ENCODE data around the gene OR7D4.
A peak's percentile ranks its signal among the peaks of the same experiment; 100 is the strongest.
"Not testable (repeated sequence)": the region's sequence is repeated elsewhere in the genome, so short reads cannot be mapped to it uniquely, and the experiment has no call there.

OR7D4 gene

DNA sequence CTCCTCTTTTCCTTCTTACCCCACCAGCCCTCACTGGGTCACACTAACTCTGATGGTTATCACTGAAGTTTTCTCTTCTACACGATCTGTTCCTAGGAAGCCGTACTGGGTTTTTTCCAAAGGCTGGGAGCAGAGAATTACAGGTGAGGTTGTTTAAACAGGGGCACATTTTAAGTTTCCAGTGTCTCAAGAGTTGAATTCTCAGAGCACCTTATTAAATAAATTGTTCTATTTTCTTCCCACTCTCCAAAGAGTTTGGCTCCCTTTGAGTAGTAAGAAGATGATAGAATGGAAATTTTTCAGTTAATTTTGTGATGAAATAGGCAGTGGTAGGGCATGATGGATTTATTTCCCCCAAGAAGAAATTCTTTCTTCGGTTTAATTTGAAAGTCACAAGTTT, at the start of gene OR7D4:
Gene OR7D4, minus strand, starts transcription at position 101 of the 400 bp plus-strand sequence. CDS start 4,752 bp downstream, outside the sequence.
- no peak within 1 kb of the TSS for H3K27ac ChIP-seq (ENCODE audit: low read length)
- H3K27me3 ChIP-seq (ENCODE audit: low read depth, low read length) = no peaks in the 10 kb centered on the region
- no peak within 1 kb of the TSS for H3K4me3 ChIP-seq (ENCODE audit: low read depth in 1 of 2, low read length in 2 of 2)
- no peaks in the 10 kb centered on the region for H3K4me1 ChIP-seq (ENCODE audit: control insufficient read depth in 1 of 2, insufficient read depth in 2 of 2, low read length in 2 of 2)
- H3K36me3 ChIP-seq (ENCODE audit: control insufficient read depth in 1 of 2, insufficient read depth in 2 of 2, low read length in 2 of 2) = no peaks in the 10 kb centered on the region
- H3K9me3 ChIP-seq (ENCODE audit: control insufficient read depth in 1 of 2, low read length in 2 of 2) = peaks cover 0 to 12% of the 10 kb centered on the region in 2 donors

DNA sequence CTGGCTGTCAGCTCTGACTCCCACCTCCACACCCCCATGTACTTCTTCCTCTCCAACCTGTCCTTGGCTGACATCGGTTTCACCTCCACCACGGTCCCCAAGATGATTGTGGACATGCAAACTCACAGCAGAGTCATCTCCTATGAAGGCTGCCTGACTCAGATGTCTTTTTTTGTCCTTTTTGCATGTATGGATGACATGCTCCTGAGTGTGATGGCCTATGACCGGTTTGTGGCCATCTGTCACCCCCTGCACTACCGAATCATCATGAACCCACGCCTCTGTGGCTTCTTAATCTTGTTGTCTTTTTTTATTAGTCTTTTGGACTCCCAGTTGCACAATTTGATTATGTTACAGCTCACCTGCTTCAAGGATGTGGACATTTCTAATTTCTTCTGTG, 31.8 kb upstream of the OR7D4 start:
- Histone ChIP-seq H3K4me3 (ENCODE audit: low read depth in 1 of 2, low read length in 2 of 2) (no peak overlapping the region), H3K27me3 (ENCODE audit: low read depth, low read length) (no peaks in the 10 kb centered on the region), H3K27ac (ENCODE audit: low read length) (no peak overlapping the region), H3K4me1 (ENCODE audit: control insufficient read depth in 1 of 2, insufficient read depth in 2 of 2, low read length in 2 of 2) (no peaks in the 10 kb centered on the region), H3K36me3 (ENCODE audit: control insufficient read depth in 1 of 2, insufficient read depth in 2 of 2, low read length in 2 of 2) (no peaks in the 10 kb centered on the region), H3K9me3 (ENCODE audit: control insufficient read depth in 1 of 2, low read length in 2 of 2) (peaks cover 0 to 16% of the 10 kb centered on the region in 2 donors)

DNA sequence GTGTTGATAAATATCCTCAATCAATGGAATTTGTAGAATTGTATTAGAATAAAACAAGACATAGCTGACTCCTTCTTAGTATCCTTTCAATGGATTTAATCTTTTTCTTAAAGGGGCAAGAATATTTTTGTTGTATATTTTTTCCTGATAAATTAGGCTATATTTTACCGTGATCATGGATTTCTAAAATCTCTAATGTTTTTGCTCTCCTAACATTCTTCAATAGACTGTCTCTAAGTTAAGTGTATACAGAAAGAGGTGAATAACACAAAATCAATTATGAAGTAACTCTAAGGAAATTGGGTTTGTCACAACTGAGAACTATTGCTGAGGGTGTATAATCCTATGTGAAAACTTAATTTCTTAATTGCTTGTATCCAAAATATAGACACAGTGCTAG, 31.2 kb upstream of the OR7D4 start, which contains the start of gene OR7E24:
Gene OR7E24, plus strand, starts transcription at position 301 of the 400 bp plus-strand sequence. CDS start 114 bp downstream, outside the sequence.
- Histone ChIP-seq H3K27ac (ENCODE audit: low read length) (no peak within 1 kb of the TSS), H3K4me1 (ENCODE audit: control insufficient read depth in 1 of 2, insufficient read depth in 2 of 2, low read length in 2 of 2) (no peaks in the 10 kb centered on the region), H3K27me3 (ENCODE audit: low read depth, low read length) (no peaks in the 10 kb centered on the region), H3K9me3 (ENCODE audit: control insufficient read depth in 1 of 2, low read length in 2 of 2) (peaks cover 0 to 14% of the 10 kb centered on the region in 2 donors), H3K36me3 (ENCODE audit: control insufficient read depth in 1 of 2, insufficient read depth in 2 of 2, low read length in 2 of 2) (no peaks in the 10 kb centered on the region), H3K4me3 (ENCODE audit: low read depth in 1 of 2, low read length in 2 of 2) (no peak within 1 kb of the TSS)

DNA sequence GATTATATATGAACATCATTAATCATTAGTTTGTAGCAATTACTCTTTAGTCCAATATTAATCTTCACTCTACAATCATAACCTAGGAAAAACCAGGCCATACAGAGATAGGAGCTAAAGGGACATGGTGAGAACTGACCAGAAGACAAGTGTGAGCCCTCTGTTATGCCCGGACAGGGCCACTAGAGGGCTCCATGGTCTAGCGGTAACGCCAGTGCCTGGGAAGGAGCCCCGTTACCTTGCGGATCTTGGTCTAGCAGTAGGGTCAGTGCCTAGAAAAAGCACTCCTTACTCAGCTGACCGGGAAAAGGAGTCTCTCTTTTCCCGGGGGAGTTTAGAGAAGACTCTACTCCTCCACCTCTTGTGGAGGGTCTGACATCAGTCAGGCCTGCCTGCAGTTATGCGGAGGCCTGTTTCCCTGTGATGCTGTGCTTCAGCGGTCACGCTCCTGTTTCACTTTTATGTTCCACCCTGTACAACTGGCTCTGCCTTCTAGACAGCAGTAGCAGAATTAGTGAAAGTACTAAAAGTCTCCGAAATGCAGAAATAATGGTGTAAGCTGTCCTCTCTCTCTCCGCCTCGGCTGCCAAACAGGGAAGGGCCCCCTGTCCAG, 13.8 kb downstream of the OR7D4 start:
- no peaks in the 10 kb centered on the region for H3K9me3 ChIP-seq (ENCODE audit: control insufficient read depth in 1 of 2, low read length in 2 of 2)
- no peaks in the 10 kb centered on the region for H3K4me1 ChIP-seq (ENCODE audit: control insufficient read depth in 1 of 2, insufficient read depth in 2 of 2, low read length in 2 of 2)
- no peaks in the 10 kb centered on the region for H3K27me3 ChIP-seq (ENCODE audit: low read depth, low read length)
- H3K36me3 ChIP-seq (ENCODE audit: control insufficient read depth in 1 of 2, insufficient read depth in 2 of 2, low read length in 2 of 2) = no peaks in the 10 kb centered on the region
- no peak overlapping the region for H3K27ac ChIP-seq (ENCODE audit: low read length)
- H3K4me3 ChIP-seq (ENCODE audit: low read depth in 1 of 2, low read length in 2 of 2) = peak overlapping the region; percentile 44 to 48

DNA sequence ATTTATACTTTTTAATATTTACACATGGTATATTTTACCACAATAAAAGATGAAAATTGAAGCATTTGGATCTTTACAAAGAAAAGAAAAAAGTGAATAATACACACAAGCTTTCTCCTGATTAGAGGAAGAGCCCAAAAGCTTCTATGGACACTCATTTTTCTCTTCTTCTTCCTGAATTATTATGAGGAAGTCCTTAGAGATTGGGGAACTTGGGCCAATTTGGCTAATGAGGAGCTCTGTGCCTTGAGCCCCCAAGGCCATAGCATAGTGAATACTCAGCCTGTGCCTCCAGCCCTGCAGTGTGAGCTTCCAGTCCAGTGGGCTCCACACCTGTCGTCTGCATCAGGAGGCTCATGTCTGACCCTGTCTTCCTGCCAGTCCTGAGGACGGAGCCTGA, 21.3 kb downstream of the OR7D4 start:
- not testable (repeated sequence) for H3K27me3 ChIP-seq (ENCODE audit: low read depth, low read length); H3K4me1 ChIP-seq (ENCODE audit: control insufficient read depth in 1 of 2, insufficient read depth in 2 of 2, low read length in 2 of 2); H3K27ac ChIP-seq (ENCODE audit: low read length); H3K9me3 ChIP-seq (ENCODE audit: control insufficient read depth in 1 of 2, low read length in 2 of 2); H3K4me3 ChIP-seq (ENCODE audit: low read depth in 1 of 2, low read length in 2 of 2); H3K36me3 ChIP-seq (ENCODE audit: control insufficient read depth in 1 of 2, insufficient read depth in 2 of 2, low read length in 2 of 2)

DNA sequence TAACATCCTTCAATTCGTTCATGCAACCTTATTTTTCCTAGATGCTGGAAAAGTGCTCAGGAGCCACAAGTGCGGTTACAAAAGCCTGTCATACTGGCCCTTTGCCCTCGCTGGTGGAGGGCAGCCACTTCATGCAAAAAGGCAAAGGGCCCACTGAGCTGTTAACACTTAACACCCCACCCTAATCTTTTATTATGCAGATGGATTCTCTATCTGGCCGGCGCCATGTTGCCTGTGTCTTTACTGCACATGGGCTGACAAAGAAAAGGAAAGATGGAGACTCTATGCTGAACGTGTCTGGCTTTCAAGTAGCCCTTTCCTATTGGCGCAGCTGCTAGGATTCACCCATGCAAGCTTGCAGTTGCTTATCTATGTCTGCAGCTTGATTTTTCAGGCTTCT, 29.9 kb downstream of the OR7D4 start:
- peaks cover 0 to 3% of the 10 kb centered on the region in 2 donors for H3K9me3 ChIP-seq (ENCODE audit: control insufficient read depth in 1 of 2, low read length in 2 of 2)
- no peaks in the 10 kb centered on the region for H3K4me1 ChIP-seq (ENCODE audit: control insufficient read depth in 1 of 2, insufficient read depth in 2 of 2, low read length in 2 of 2)
- no peak overlapping the region for H3K4me3 ChIP-seq (ENCODE audit: low read depth in 1 of 2, low read length in 2 of 2)
- no peaks in the 10 kb centered on the region for H3K36me3 ChIP-seq (ENCODE audit: control insufficient read depth in 1 of 2, insufficient read depth in 2 of 2, low read length in 2 of 2)
- no peaks in the 10 kb centered on the region for H3K27me3 ChIP-seq (ENCODE audit: low read depth, low read length)
- H3K27ac ChIP-seq (ENCODE audit: low read length) = no peak overlapping the region

DNA sequence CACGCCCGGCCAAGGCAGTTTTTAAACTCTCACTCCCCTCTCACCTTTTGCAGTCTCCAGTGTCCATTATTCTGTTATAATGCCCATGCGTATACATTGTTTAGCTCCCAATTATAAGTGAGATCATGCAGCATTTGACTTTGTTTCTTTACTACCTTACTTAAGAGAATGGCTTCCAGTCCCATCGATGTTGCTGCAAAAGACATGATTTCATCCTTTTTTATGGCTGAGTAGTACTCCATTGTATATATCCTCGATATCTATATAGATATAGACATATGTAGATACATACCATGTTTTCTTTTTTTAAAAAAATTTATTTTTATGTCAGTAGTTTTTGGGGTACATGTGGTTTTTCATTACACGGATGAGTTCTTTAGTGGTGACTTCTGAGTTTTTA, 32.2 kb downstream of the OR7D4 start:
- peaks cover 0 to 3% of the 10 kb centered on the region in 2 donors for H3K9me3 ChIP-seq (ENCODE audit: control insufficient read depth in 1 of 2, low read length in 2 of 2)
- H3K27me3 ChIP-seq (ENCODE audit: low read depth, low read length) = no peaks in the 10 kb centered on the region
- no peaks in the 10 kb centered on the region for H3K4me1 ChIP-seq (ENCODE audit: control insufficient read depth in 1 of 2, insufficient read depth in 2 of 2, low read length in 2 of 2)
- no peak overlapping the region for H3K4me3 ChIP-seq (ENCODE audit: low read depth in 1 of 2, low read length in 2 of 2)
- H3K36me3 ChIP-seq (ENCODE audit: control insufficient read depth in 1 of 2, insufficient read depth in 2 of 2, low read length in 2 of 2) = no peaks in the 10 kb centered on the region
- H3K27ac ChIP-seq (ENCODE audit: low read length) = no peak overlapping the region

DNA sequence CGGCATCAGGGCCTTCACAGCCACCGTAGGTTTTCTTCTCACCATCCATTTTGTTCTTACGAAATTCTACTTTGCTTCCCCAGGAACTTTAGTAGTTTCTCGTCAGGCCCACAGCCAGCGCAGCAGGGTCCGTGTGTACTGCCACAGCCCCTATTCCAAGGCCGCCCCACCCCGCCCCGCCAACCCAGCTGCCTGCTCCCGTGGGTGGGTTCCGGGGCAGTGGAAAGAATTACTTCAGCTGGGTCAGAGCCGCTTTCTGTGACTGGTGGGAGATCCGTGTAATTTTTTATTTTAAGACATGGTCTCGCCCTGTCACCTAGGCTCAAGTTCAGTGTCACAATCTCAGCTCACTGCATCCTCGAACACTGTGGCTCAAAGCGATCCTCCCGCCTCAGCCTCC, 36.4 kb downstream of the OR7D4 start:
- no peaks in the 10 kb centered on the region for H3K4me1 ChIP-seq (ENCODE audit: control insufficient read depth in 1 of 2, insufficient read depth in 2 of 2, low read length in 2 of 2)
- H3K4me3 ChIP-seq (ENCODE audit: low read depth in 1 of 2, low read length in 2 of 2) = no peak overlapping the region
- H3K9me3 ChIP-seq (ENCODE audit: control insufficient read depth in 1 of 2, low read length in 2 of 2) = peaks cover 0 to 3% of the 10 kb centered on the region in 2 donors
- H3K27me3 ChIP-seq (ENCODE audit: low read depth, low read length) = no peaks in the 10 kb centered on the region
- no peak overlapping the region for H3K27ac ChIP-seq (ENCODE audit: low read length)
- H3K36me3 ChIP-seq (ENCODE audit: control insufficient read depth in 1 of 2, insufficient read depth in 2 of 2, low read length in 2 of 2) = no peaks in the 10 kb centered on the region

DNA sequence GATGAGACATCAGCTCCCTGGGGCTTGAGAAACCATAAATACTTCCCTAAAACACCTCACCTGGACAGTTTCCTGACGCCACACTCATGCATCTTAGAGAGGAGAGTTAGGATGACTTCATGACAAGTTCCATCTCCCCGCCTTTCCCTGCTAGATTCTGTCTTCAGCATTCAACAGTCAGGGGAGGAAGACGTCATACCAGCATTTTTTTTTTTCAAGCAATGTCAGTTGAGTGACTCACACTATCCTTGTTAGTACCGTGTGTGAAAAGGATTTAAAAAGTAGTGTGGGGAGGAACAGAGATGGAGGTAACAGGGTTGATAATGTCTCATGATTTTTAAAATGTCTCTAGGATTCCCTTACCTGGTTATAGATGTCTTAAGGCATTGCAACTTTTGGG, 40.5 kb downstream of the OR7D4 start, which contains the start of gene OR7D2:
Gene OR7D2, plus strand, starts transcription at position 79 of the 400 bp plus-strand sequence. CDS start 6,803 bp downstream, outside the sequence.
- Histone ChIP-seq H3K4me3 (ENCODE audit: low read depth in 1 of 2, low read length in 2 of 2) (no peak within 1 kb of the TSS), H3K4me1 (ENCODE audit: control insufficient read depth in 1 of 2, insufficient read depth in 2 of 2, low read length in 2 of 2) (no peaks in the 10 kb centered on the region), H3K27me3 (ENCODE audit: low read depth, low read length) (no peaks in the 10 kb centered on the region), H3K27ac (ENCODE audit: low read length) (no peak within 1 kb of the TSS), H3K9me3 (ENCODE audit: control insufficient read depth in 1 of 2, low read length in 2 of 2) (no peaks in the 10 kb centered on the region), H3K36me3 (ENCODE audit: control insufficient read depth in 1 of 2, insufficient read depth in 2 of 2, low read length in 2 of 2) (no peaks in the 10 kb centered on the region)

DNA sequence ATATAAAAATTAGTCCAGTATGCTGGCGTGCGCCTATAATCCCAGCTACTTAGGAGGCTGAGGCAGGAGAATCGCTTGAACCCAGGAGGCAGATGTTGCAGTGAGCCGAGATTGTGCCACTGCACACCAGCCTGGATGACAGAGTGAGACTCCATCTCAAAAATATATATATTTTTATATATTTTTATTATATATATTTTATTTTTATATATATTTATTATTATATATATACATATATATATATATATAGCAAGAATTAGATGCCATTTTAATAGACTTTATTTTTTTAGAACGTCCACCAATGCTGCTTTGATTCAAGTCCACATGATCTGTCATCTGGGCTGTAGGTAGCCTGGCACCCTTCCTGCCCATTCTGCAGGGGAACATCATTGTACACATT, 44.1 kb downstream of the OR7D4 start:
- H3K4me3 ChIP-seq (ENCODE audit: low read depth in 1 of 2, low read length in 2 of 2) = no peak overlapping the region
- H3K27ac ChIP-seq (ENCODE audit: low read length) = no peak overlapping the region
- no peaks in the 10 kb centered on the region for H3K36me3 ChIP-seq (ENCODE audit: control insufficient read depth in 1 of 2, insufficient read depth in 2 of 2, low read length in 2 of 2)

DNA sequence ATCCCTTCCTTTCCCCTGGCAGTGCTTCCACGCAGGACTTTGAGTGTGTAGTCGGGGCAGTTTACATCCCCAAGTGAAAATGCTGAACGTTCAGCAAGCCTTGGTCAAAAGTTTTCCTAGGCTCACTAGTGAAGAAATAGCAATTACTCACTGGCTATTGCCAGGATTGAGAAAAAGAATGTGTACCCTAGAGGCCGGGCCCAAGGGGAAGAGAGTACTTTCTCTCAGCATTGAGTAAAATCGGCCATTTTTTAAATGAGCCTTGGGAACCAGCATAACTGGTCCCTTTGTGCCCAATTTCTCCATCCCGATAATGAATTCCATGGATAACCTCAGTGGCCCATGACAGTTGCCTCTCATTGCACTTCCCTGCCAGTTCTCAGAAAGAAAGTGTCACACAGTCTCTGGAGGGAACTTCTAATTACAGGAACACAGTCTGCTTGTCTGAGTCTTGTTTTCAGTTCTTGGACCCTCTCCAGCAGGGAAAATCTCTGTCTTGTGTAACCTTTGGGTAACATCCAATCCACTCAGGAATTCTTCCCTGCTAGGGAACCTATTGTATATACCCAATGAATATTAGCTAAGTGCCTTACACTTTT, 47.9 kb downstream of the OR7D4 start:
- Histone ChIP-seq H3K27me3 (ENCODE audit: low read depth, low read length) (no peaks in the 10 kb centered on the region), H3K36me3 (ENCODE audit: control insufficient read depth in 1 of 2, insufficient read depth in 2 of 2, low read length in 2 of 2) (peaks cover 0 to 9% of the 10 kb centered on the region in 2 donors), H3K4me1 (ENCODE audit: control insufficient read depth in 1 of 2, insufficient read depth in 2 of 2, low read length in 2 of 2) (peaks cover 0 to 3% of the 10 kb centered on the region in 2 donors), H3K9me3 (ENCODE audit: control insufficient read depth in 1 of 2, low read length in 2 of 2) (no peaks in the 10 kb centered on the region), H3K4me3 (ENCODE audit: low read depth in 1 of 2, low read length in 2 of 2) (no peak overlapping the region), H3K27ac (ENCODE audit: low read length) (no peak overlapping the region)

More for the DNA sequence above, 44.1 kb downstream of the OR7D4 start:
- no peaks in the 10 kb centered on the region for H3K9me3 ChIP-seq (ENCODE audit: control insufficient read depth in 1 of 2, low read length in 2 of 2)
- H3K4me1 ChIP-seq (ENCODE audit: control insufficient read depth in 1 of 2, insufficient read depth in 2 of 2, low read length in 2 of 2) = peaks cover 0 to 3% of the 10 kb centered on the region in 2 donors
- no peaks in the 10 kb centered on the region for H3K27me3 ChIP-seq (ENCODE audit: low read depth, low read length)
